ENCODE measurements around the gene RHOT1.

DNA sequence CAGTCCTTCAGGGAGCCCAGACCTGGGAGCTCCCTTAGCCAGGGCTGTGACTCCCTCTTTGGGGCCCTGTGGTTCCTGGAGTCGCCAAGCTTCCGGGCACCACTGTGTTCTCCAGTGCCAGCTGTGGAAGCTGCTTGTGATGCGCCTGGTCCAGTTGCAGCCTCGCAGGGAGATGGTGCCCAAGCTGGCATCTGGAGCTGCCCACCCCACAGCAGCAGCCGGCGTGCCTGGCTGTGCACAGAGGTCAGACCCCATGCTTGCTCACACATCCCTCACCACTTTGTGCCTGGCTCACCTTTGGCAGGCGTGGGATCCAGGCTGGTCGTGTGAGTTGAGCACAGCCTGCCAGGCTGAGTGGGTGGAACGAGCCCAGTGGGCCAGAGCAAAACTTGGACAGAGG lies 18.2 kb downstream of the RHOT1 start:
- TF ChIP-seq EZH2 (IDR thresholded peaks at IDR 0.05; ENCODE audit: insufficient read depth, poor library complexity, severe bottlenecking) (no peak), EZH2phosphoT487 (IDR thresholded peaks at IDR 0.05; ENCODE audit: insufficient read depth, low read depth) (no peak)

Data from GM23248 (cell line).